Neural crest cell (in vitro differentiated cells): ENCODE measurements around the gene FBXL22. TPM values are rescaled to one million over a fixed set of nuclear protein-coding genes. Genes with fewer than 3 reads are reported as not detected.

Source experiments
- DNase-seq: peaks from one replicate; pipeline ENCODE4 v3.0.0; 2021; ENCODE audit warnings: low read depth, mixed read lengths, low spot score
- H3K27ac Mint-ChIP-seq: one replicate; pipeline ENCODE4 v1.8.0; 2021; ENCODE audit warnings: mild to moderate bottlenecking, mixed read lengths; ENCODE audit not compliant: unreplicated experiment
- H3K27me3 Mint-ChIP-seq: 2 replicates; pipeline ENCODE4 v1.8.0; 2021; ENCODE audit warnings: low read depth, mild to moderate bottlenecking, mixed read lengths
- H3K36me3 Mint-ChIP-seq: 2 replicates; pipeline ENCODE4 v1.8.0; 2021; ENCODE audit warnings: low read depth, mild to moderate bottlenecking, mixed read lengths
- H3K4me1 Mint-ChIP-seq: 2 replicates; pipeline ENCODE4 v1.8.0; 2021; ENCODE audit warnings: mixed read lengths
- H3K4me3 Mint-ChIP-seq: one replicate; pipeline ENCODE4 v1.8.0; 2021; ENCODE audit warnings: mild to moderate bottlenecking, mixed read lengths
- H3K9me3 Mint-ChIP-seq: 2 replicates; pipeline ENCODE4 v1.8.0; 2021; ENCODE audit warnings: mixed read lengths
- long read RNA-seq: library from polyadenylated mRNA; unstranded; transcript quantifications from one replicate; pipeline ENCODE4 v2.0.0, GENCODE V29; 2020
- total RNA-seq: library from RNA; stranded (reverse); gene quantifications from 2 replicates; pipeline ENCODE4 v1.2.1, GENCODE V29; 2021
- TF ChIP-seq, protein P1 (sequence below): fragments of 200-600 bp; sonication (generic); conservative IDR thresholded peaks from 2 replicates; pipeline ENCODE4 v1.5.0; 2021; ENCODE audit warnings: antibody characterized with exemption, mild to moderate bottlenecking

Gene FBXL22, protein sequence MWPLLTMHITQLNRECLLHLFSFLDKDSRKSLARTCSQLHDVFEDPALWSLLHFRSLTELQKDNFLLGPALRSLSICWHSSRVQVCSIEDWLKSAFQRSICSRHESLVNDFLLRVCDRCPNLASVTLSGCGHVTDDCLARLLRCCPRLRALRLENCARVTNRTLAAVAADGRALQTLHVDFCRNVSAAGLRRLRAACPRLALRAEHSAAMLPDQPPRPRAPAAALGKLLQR
- 0.93 and 1.0 TPM in 2 replicates for total RNA-seq
- long read RNA-seq: 0 reads

DNA sequence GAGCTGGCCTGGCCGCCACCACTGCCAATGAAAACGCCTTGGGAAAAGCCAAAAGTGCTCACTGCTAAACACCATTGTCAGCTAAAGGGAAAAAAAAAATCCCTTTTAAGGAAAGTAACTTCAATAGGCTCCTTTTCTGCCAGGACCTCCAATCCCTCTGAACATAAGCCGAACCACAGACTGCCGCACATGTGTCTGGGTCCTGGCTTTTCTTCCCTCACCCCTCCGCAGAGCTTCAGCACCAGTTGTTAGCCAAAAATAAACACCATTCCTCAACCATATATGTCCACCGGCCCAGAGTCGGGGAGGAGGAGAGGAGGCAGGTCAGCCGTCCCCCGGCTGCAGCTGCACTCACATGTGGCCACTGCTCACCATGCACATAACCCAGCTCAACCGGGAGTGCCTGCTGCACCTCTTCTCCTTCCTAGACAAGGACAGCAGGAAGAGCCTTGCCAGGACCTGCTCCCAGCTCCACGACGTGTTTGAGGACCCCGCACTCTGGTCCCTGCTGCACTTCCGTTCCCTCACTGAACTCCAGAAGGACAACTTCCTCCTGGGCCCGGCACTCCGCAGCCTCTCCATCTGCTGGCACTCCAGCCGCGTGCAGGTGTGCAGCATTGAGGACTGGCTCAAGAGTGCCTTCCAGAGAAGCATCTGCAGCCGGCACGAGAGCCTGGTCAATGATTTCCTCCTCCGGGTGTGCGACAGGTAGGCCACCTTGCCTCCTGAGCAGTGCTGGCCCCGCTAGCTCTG, at the start of gene FBXL22:
Gene FBXL22 (plus strand): TSS at position 350 of the 753 bp plus-strand sequence. CDS start 6 bp downstream, at position 356.
- DNase-seq: no peak
- peak within 1 kb of the TSS; percentile 87 for H3K4me3 Mint-ChIP-seq
- H3K27ac Mint-ChIP-seq: peak within 1 kb of the TSS; percentile 72
- TF ChIP-seq, protein P1, sequence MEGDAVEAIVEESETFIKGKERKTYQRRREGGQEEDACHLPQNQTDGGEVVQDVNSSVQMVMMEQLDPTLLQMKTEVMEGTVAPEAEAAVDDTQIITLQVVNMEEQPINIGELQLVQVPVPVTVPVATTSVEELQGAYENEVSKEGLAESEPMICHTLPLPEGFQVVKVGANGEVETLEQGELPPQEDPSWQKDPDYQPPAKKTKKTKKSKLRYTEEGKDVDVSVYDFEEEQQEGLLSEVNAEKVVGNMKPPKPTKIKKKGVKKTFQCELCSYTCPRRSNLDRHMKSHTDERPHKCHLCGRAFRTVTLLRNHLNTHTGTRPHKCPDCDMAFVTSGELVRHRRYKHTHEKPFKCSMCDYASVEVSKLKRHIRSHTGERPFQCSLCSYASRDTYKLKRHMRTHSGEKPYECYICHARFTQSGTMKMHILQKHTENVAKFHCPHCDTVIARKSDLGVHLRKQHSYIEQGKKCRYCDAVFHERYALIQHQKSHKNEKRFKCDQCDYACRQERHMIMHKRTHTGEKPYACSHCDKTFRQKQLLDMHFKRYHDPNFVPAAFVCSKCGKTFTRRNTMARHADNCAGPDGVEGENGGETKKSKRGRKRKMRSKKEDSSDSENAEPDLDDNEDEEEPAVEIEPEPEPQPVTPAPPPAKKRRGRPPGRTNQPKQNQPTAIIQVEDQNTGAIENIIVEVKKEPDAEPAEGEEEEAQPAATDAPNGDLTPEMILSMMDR: no peak
- H3K36me3 Mint-ChIP-seq: peaks cover 4% of the 10 kb centered on the region
- peaks cover 43% of the 10 kb centered on the region for H3K4me1 Mint-ChIP-seq
- H3K27me3 Mint-ChIP-seq: peaks cover 7% of the 10 kb centered on the region
- no peaks in the 10 kb centered on the region for H3K9me3 Mint-ChIP-seq

DNA sequence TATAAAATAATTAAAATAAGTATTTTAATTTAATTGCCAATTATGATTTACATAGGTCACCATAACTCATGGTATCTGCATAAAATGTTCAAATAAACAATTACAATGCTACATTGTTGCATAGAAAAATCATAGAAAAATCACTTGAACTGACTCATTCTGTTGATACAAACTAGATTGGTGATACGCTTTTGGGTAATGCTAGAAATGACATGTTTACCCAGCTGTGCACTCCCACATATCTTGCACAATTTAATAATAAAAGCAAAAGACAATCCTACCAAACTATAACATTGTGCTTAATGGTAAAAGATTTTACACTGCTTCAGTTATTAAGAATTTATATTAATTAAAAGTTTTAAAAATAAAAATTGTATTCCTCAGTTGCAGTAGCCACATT, 45.8 kb upstream of the FBXL22 start:
- Mint-ChIP-seq H3K36me3 (no peaks in the 10 kb centered on the region), H3K27me3 (no peaks in the 10 kb centered on the region), H3K27ac (no peak overlapping the region), H3K4me1 (peaks cover 17% of the 10 kb centered on the region), H3K4me3 (no peak overlapping the region), H3K9me3 (no peaks in the 10 kb centered on the region)
- DNase-seq: no peak
- TF ChIP-seq, protein P1: no peak

DNA sequence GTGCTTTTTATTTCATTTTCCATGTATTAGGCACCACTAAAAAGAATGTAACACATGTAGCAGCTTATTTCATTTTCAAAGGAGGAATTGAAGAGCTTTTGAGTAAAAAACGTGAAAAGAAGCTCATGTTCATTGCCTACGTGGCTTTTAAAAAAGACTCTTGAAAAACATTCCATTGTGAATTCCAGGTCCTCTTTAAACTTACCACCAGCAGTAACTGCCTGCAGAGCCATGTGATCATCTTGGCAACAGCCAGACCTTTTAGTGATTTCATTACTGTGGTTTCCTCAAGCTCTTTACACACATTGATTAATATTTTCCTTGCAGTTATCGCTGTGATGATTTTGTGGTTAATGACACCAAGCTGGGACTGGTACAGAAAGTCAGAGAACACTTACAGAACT, 43.8 kb upstream of the FBXL22 start:
- peaks cover 8% of the 10 kb centered on the region for H3K36me3 Mint-ChIP-seq
- H3K4me1 Mint-ChIP-seq: peaks cover 17% of the 10 kb centered on the region
- H3K27ac Mint-ChIP-seq: no peak overlapping the region
- H3K4me3 Mint-ChIP-seq: no peak overlapping the region
- TF ChIP-seq, protein P1: no peak
- H3K27me3 Mint-ChIP-seq: no peaks in the 10 kb centered on the region
- DNase-seq: no peak
- H3K9me3 Mint-ChIP-seq: no peaks in the 10 kb centered on the region

DNA sequence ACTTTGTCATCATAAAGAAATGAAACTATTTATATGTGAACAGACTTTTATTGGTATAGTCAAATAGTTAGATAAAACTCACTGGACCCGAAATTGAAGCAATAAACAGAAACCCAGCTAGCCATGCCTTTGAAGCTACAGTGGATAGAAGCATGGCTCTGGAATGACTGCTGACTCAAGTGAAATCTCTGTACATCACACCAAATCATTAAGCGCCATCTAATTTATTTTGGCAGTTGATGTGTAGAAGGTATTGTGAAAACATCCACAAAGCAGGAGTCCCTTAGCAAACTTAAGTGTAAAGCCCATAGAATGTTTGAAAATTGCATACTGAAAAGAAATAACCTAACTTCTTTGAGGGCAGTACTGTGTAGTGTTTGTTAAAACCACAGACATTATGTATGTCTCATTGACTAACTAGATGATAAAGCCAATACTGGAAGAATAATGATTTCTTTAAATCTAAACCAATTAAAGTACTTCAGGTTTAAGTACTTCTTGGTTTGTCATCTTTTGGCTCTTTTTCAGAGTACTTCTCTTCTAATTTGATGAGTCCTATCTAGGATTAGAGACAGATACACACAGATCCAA, 42.8 kb upstream of the FBXL22 start:
- Mint-ChIP-seq H3K36me3 (peaks cover 8% of the 10 kb centered on the region), H3K27me3 (no peaks in the 10 kb centered on the region), H3K9me3 (no peaks in the 10 kb centered on the region), H3K27ac (no peak overlapping the region), H3K4me1 (peaks cover 17% of the 10 kb centered on the region), H3K4me3 (no peak overlapping the region)
- TF ChIP-seq, protein P1: no peak
- DNase-seq: no peak

DNA sequence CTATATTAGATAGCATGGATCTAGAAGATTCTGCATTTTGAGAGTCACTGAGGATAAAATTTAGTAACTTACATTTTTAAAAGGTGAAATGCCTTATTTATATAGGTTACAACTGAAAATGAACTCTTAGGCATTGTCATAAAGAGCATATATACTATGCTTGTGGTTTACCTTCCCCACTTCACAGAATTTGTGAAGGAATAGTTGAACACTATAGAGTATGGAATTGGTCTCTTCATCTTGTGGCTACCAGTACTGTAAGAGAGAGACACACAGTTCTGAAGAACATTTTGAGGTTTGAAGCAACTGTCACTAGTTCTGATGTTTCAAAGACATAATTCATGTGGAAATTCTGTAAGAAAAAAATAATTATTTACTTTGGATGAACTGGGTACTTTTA, 41.7 kb upstream of the FBXL22 start:
- no peak overlapping the region for H3K27ac Mint-ChIP-seq
- no peak overlapping the region for H3K4me3 Mint-ChIP-seq

More for the DNA sequence above, 41.7 kb upstream of the FBXL22 start:
- no peak for DNase-seq
- Mint-ChIP-seq H3K9me3 (no peaks in the 10 kb centered on the region), H3K4me1 (peaks cover 17% of the 10 kb centered on the region), H3K36me3 (peaks cover 8% of the 10 kb centered on the region), H3K27me3 (no peaks in the 10 kb centered on the region)
- TF ChIP-seq, protein P1: no peak
